Measurements from ENCODE around the gene IL21R.
"Not testable (repeated sequence)": the region's sequence is repeated elsewhere in the genome, so short reads cannot be mapped to it uniquely, and the experiment has no call there.

The IL21R gene

GRCh38 chr16:27457605-27457900 is 55.6 kb downstream of the IL21R start:
- H3K36me3 ChIP-seq (ENCODE audit: control insufficient read depth, insufficient read depth, low read length), result peaks cover 19% of the 10 kb centered on the region
- H3K9ac ChIP-seq (ENCODE audit: low read depth, low read length); H3K4me1 ChIP-seq (ENCODE audit: control insufficient read depth, insufficient read depth, low read length); H3K9me3 ChIP-seq (ENCODE audit: control insufficient read depth, insufficient read depth, low read length); H3K27me3 ChIP-seq (ENCODE audit: control insufficient read depth, insufficient read depth, low read length); H3K4me3 ChIP-seq (ENCODE audit: low read depth, low read length): not testable (repeated sequence)

- H3K9me3 ChIP-seq (ENCODE audit: control insufficient read depth, insufficient read depth, low read length), result no peaks in the 10 kb centered on the region
- no peak overlapping the region for H3K4me3 ChIP-seq (ENCODE audit: low read depth, low read length)
- H3K9ac ChIP-seq (ENCODE audit: low read depth, low read length), result no peak overlapping the region
- peaks cover 26% of the 10 kb centered on the region for H3K36me3 ChIP-seq (ENCODE audit: control insufficient read depth, insufficient read depth, low read length)
- no peaks in the 10 kb centered on the region for H3K27me3 ChIP-seq (ENCODE audit: control insufficient read depth, insufficient read depth, low read length)
- no peaks in the 10 kb centered on the region for H3K4me1 ChIP-seq (ENCODE audit: control insufficient read depth, insufficient read depth, low read length)
These were observed 56.3 kb downstream of the IL21R start for GRCh38 chr16:27458258-27458657.

GRCh38 chr16:27458987-27459688 is 57.2 kb downstream of the IL21R start:
- Histone ChIP-seq H3K36me3 (ENCODE audit: control insufficient read depth, insufficient read depth, low read length) (peaks cover 34% of the 10 kb centered on the region), H3K4me3 (ENCODE audit: low read depth, low read length) (no peak overlapping the region), H3K9ac (ENCODE audit: low read depth, low read length) (no peak overlapping the region), H3K4me1 (ENCODE audit: control insufficient read depth, insufficient read depth, low read length) (no peaks in the 10 kb centered on the region), H3K9me3 (ENCODE audit: control insufficient read depth, insufficient read depth, low read length) (no peaks in the 10 kb centered on the region), H3K27me3 (ENCODE audit: control insufficient read depth, insufficient read depth, low read length) (no peaks in the 10 kb centered on the region)

GRCh38 chr16:27460213-27460612 is 58.2 kb downstream of the IL21R start:
- no peaks in the 10 kb centered on the region for H3K9me3 ChIP-seq (ENCODE audit: control insufficient read depth, insufficient read depth, low read length)
- no peak overlapping the region for H3K9ac ChIP-seq (ENCODE audit: low read depth, low read length)
- no peaks in the 10 kb centered on the region for H3K27me3 ChIP-seq (ENCODE audit: control insufficient read depth, insufficient read depth, low read length)
- H3K4me3 ChIP-seq (ENCODE audit: low read depth, low read length), result no peak overlapping the region
- H3K36me3 ChIP-seq (ENCODE audit: control insufficient read depth, insufficient read depth, low read length), result peaks cover 45% of the 10 kb centered on the region
- H3K4me1 ChIP-seq (ENCODE audit: control insufficient read depth, insufficient read depth, low read length), result no peaks in the 10 kb centered on the region

- H3K4me3 ChIP-seq (ENCODE audit: low read depth, low read length), result no peak overlapping the region
- no peaks in the 10 kb centered on the region for H3K4me1 ChIP-seq (ENCODE audit: control insufficient read depth, insufficient read depth, low read length)
- H3K9ac ChIP-seq (ENCODE audit: low read depth, low read length), result no peak overlapping the region
- H3K9me3 ChIP-seq (ENCODE audit: control insufficient read depth, insufficient read depth, low read length), result no peaks in the 10 kb centered on the region
- H3K36me3 ChIP-seq (ENCODE audit: control insufficient read depth, insufficient read depth, low read length), result peaks cover 50% of the 10 kb centered on the region
- no peaks in the 10 kb centered on the region for H3K27me3 ChIP-seq (ENCODE audit: control insufficient read depth, insufficient read depth, low read length)
These were observed 58.9 kb downstream of the IL21R start for GRCh38 chr16:27460663-27461482.

GRCh38 chr16:27461483-27462171 is 59.7 kb downstream of the IL21R start:
- peaks cover 54% of the 10 kb centered on the region for H3K36me3 ChIP-seq (ENCODE audit: control insufficient read depth, insufficient read depth, low read length)
- H3K4me1 ChIP-seq (ENCODE audit: control insufficient read depth, insufficient read depth, low read length), result no peaks in the 10 kb centered on the region
- H3K4me3 ChIP-seq (ENCODE audit: low read depth, low read length), result no peak overlapping the region
- H3K9ac ChIP-seq (ENCODE audit: low read depth, low read length), result no peak overlapping the region
- H3K9me3 ChIP-seq (ENCODE audit: control insufficient read depth, insufficient read depth, low read length), result no peaks in the 10 kb centered on the region
- H3K27me3 ChIP-seq (ENCODE audit: control insufficient read depth, insufficient read depth, low read length), result no peaks in the 10 kb centered on the region

GRCh38 chr16:27462200-27462845 is 60.3 kb downstream of the IL21R start:
- no peaks in the 10 kb centered on the region for H3K27me3 ChIP-seq (ENCODE audit: control insufficient read depth, insufficient read depth, low read length)
- no peaks in the 10 kb centered on the region for H3K9me3 ChIP-seq (ENCODE audit: control insufficient read depth, insufficient read depth, low read length)
- peaks cover 54% of the 10 kb centered on the region for H3K36me3 ChIP-seq (ENCODE audit: control insufficient read depth, insufficient read depth, low read length)
- H3K4me1 ChIP-seq (ENCODE audit: control insufficient read depth, insufficient read depth, low read length), result no peaks in the 10 kb centered on the region
- no peak overlapping the region for H3K9ac ChIP-seq (ENCODE audit: low read depth, low read length)
- no peak overlapping the region for H3K4me3 ChIP-seq (ENCODE audit: low read depth, low read length)

GRCh38 chr16:27462846-27463682 is 61.1 kb downstream of the IL21R start:
- Histone ChIP-seq H3K4me1 (ENCODE audit: control insufficient read depth, insufficient read depth, low read length) (no peaks in the 10 kb centered on the region), H3K9me3 (ENCODE audit: control insufficient read depth, insufficient read depth, low read length) (no peaks in the 10 kb centered on the region), H3K27me3 (ENCODE audit: control insufficient read depth, insufficient read depth, low read length) (no peaks in the 10 kb centered on the region), H3K9ac (ENCODE audit: low read depth, low read length) (no peak overlapping the region), H3K4me3 (ENCODE audit: low read depth, low read length) (no peak overlapping the region), H3K36me3 (ENCODE audit: control insufficient read depth, insufficient read depth, low read length) (peaks cover 58% of the 10 kb centered on the region)

- no peak overlapping the region for H3K9ac ChIP-seq (ENCODE audit: low read depth, low read length)
- H3K36me3 ChIP-seq (ENCODE audit: control insufficient read depth, insufficient read depth, low read length), result peaks cover 63% of the 10 kb centered on the region
- H3K4me1 ChIP-seq (ENCODE audit: control insufficient read depth, insufficient read depth, low read length), result no peaks in the 10 kb centered on the region
These were observed 62.0 kb downstream of the IL21R start for GRCh38 chr16:27463741-27464591.

GRCh38 chr16:27464626-27465482 is 62.9 kb downstream of the IL21R start:
- Histone ChIP-seq H3K4me1 (ENCODE audit: control insufficient read depth, insufficient read depth, low read length) (no peaks in the 10 kb centered on the region), H3K36me3 (ENCODE audit: control insufficient read depth, insufficient read depth, low read length) (peaks cover 69% of the 10 kb centered on the region), H3K4me3 (ENCODE audit: low read depth, low read length) (no peak overlapping the region), H3K9ac (ENCODE audit: low read depth, low read length) (no peak overlapping the region), H3K9me3 (ENCODE audit: control insufficient read depth, insufficient read depth, low read length) (no peaks in the 10 kb centered on the region), H3K27me3 (ENCODE audit: control insufficient read depth, insufficient read depth, low read length) (no peaks in the 10 kb centered on the region)

More at GRCh38 chr16:27463741-27464591, 62.0 kb downstream of the IL21R start:
- Histone ChIP-seq H3K27me3 (ENCODE audit: control insufficient read depth, insufficient read depth, low read length) (no peaks in the 10 kb centered on the region), H3K9me3 (ENCODE audit: control insufficient read depth, insufficient read depth, low read length) (no peaks in the 10 kb centered on the region), H3K4me3 (ENCODE audit: low read depth, low read length) (no peak overlapping the region)
